HG03066 (cell line): ENCODE measurements around the gene KIF6.

Source experiments
- ATAC-seq: cut with Tn5 transposase; IDR thresholded peaks from one replicate; pipeline ENCODE4 v1.9.1; 2021; ENCODE audit warnings: low read depth; ENCODE audit not compliant: unreplicated experiment

Gene KIF6

GRCh38 chr6:39363280-39363679 lies 361.9 kb downstream of the KIF6 start:
- no peak for ATAC-seq

- ATAC-seq = no peak
These were observed 362.7 kb downstream of the KIF6 start for GRCh38 chr6:39362487-39362865.

- ATAC-seq = no peak
These were observed 363.3 kb downstream of the KIF6 start for GRCh38 chr6:39361657-39362486.

GRCh38 chr6:39360378-39360777 lies 364.8 kb downstream of the KIF6 start:
- no peak for ATAC-seq

- ATAC-seq = no peak
These were observed 367.1 kb downstream of the KIF6 start for GRCh38 chr6:39357998-39358686.

- no peak for ATAC-seq
These were observed 371.4 kb downstream of the KIF6 start for GRCh38 chr6:39353698-39354315.

GRCh38 chr6:39350723-39351505 lies 374.3 kb downstream of the KIF6 start:
- ATAC-seq = no peak

- ATAC-seq = no peak
These were observed 376.5 kb downstream of the KIF6 start for GRCh38 chr6:39348740-39349139.

- ATAC-seq = no peak
These were observed 377.2 kb downstream of the KIF6 start for GRCh38 chr6:39347906-39348585.

- no peak for ATAC-seq
These were observed 378.0 kb downstream of the KIF6 start for GRCh38 chr6:39347206-39347605.

GRCh38 chr6:39344821-39345280 lies 380.4 kb downstream of the KIF6 start:
- ATAC-seq = no peak

GRCh38 chr6:39343396-39343870 lies 381.8 kb downstream of the KIF6 start:
- ATAC-seq = peak; percentile 11

- peak; percentile 57 for ATAC-seq
These were observed 382.4 kb downstream of the KIF6 start for GRCh38 chr6:39342692-39343395.

- no peak for ATAC-seq
These were observed 383.3 kb downstream of the KIF6 start for GRCh38 chr6:39341937-39342336.

- ATAC-seq = no peak
These were observed 383.9 kb downstream of the KIF6 start for GRCh38 chr6:39341352-39341751.

GRCh38 chr6:39339868-39340550 lies 385.2 kb downstream of the KIF6 start:
- no peak for ATAC-seq

GRCh38 chr6:39339096-39339867 lies 385.9 kb downstream of the KIF6 start:
- no peak for ATAC-seq

- ATAC-seq = no peak
These were observed 386.8 kb downstream of the KIF6 start for GRCh38 chr6:39338397-39338796.
